Fibroblast of pulmonary artery (primary cell): Measurements from ENCODE around the gene NFKB2.

ENCODE experiments used
- DNase-seq: peaks from one replicate; pipeline ENCODE4 v3.0.0-alpha.2; 2010; ENCODE audit warnings: low read depth
- H3K4me3 ChIP-seq: replicated peaks from 2 replicates; pipeline ENCODE4 v1.5.1; 2011; ENCODE audit warnings: low read depth, mild to moderate bottlenecking, control low read depth, low read length, moderate library complexity
- CTCF ChIP-seq: IDR thresholded peaks from 2 replicates; pipeline ENCODE4 v1.5.1; 2011; ENCODE audit warnings: mild to moderate bottlenecking, control low read depth, low read length, inconsistent platforms; ENCODE audit errors: missing control alignments

The NFKB2 gene

GRCh38 chr10:102431452-102432124 lies 36.1 kb downstream of the NFKB2 start:
- DNase-seq: peak; percentile 49
- no peak for TF ChIP-seq CTCF
- H3K4me3 ChIP-seq: peak overlapping the region; percentile 92

GRCh38 chr10:102432162-102432950 lies 36.9 kb downstream of the NFKB2 start, which contains the start of gene CUEDC2:
Gene CUEDC2, minus strand, starts transcription at chr10:102432574. Its CDS starts 7,386 bp downstream, at chr10:102425188.
- TF ChIP-seq CTCF: no peak
- peak; percentile 98 for DNase-seq
- peak within 1 kb of the TSS; percentile 92 for H3K4me3 ChIP-seq

DNA sequence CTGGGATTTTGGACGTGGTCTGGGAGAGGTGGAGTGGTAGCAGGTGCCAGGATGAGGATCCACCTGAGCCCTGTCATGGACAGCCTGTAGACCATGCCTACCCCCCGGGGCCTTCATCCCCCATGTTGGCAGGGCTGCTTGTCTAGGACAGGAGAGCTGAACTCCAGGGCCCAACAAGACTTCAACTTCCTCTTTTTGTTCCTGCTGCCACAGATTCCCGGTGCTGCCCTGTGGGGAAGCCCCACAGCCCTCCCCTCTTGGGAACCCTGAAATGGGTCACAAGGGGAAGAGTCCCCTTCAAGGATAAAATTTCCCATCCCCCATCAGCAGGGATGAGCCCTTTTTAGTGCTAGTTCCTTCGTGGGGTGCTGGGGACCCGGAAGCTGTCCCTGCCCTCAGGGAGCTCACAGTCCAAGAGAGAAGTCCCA lies 38.1 kb downstream of the NFKB2 start:
- no peak overlapping the region for H3K4me3 ChIP-seq
- DNase-seq: no peak
- TF ChIP-seq CTCF: no peak

DNA sequence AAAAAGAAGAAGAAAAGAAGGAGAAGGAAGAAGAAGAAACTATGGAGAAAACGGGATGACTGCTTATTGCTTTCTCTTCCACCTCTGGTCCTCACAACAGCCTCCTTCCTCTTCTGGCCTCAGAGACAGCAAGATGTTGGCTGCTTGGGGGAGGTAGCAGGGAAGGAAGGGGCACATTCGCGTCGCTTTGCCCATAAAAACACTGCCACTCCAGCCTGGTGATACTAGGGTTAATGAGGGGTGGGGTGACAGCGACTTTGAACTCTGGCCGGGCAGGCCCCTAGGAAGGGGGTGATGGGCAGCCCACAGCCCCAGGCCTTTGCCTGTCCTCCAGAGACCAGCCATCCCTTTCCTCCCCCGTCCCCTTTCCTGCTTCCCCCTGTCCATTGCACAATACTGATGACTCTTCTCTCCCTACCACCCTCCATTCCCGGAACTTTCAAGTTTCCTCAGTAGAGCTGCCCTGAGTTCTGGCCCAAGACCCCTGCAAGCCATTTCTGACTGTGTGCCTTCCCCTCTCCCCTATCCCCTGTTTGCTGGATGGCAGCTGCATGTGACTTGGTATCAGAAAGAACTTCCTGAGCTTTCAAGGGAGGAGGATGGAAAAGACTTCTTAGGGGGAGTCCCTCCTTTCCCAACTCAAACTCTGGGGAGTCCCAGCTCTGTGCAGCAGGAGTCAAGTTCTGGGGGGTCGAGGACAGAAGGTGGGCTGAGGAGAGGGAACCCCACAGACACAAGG lies 39.1 kb downstream of the NFKB2 start:
- peak overlapping the region; percentile 57 for H3K4me3 ChIP-seq
- TF ChIP-seq CTCF: no peak
- DNase-seq: peak; percentile 84

GRCh38 chr10:102435133-102435497 lies 39.6 kb downstream of the NFKB2 start:
- no peak for DNase-seq
- H3K4me3 ChIP-seq: peak overlapping the region; percentile 57
- no peak for TF ChIP-seq CTCF

DNA sequence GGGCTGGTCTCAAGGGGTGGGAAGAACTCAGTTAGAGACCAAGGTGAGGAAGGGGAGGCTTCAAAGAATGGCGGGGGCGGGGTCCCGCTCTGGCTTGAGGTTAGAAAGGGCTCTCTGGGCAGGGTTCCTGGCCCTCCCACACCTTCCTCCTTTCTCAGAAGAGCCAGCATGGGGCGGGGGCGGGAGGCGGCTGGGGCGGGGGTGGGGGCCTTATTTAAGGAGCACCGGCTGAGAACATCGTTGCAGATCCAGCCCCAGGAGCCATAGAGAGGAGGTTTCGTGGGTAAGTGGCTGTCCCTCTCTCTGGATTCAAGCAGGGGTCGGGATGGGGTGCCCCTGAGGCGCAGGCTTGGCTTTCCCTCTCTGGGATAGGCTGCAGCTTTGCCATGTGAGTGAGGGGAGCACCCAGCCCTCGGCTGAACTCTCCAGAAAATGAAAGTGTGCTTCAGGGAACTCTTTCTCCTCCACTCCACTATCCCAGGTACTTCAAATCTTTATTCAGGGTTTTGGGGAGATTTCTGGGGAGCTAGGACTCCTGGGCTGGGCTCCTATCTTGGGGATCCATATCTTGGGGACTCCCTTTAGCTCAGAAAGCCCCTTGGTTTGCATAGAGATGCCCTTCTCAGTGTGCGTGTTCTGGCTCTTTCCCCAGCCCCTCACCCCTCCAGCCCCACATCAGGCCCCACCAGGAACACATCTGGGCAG lies 40.2 kb downstream of the NFKB2 start:
- H3K4me3 ChIP-seq: peak overlapping the region; percentile 57
- TF ChIP-seq CTCF: no peak
- peak; percentile 54 for DNase-seq
